ENCODE results near the gene PDE7B. TPM values are rescaled to one million over a fixed set of nuclear protein-coding genes. Genes with fewer than 3 reads are reported as not detected.

PDE7B gene
- total RNA-seq, 1 experiment from 2014 or later: not detected

DNA sequence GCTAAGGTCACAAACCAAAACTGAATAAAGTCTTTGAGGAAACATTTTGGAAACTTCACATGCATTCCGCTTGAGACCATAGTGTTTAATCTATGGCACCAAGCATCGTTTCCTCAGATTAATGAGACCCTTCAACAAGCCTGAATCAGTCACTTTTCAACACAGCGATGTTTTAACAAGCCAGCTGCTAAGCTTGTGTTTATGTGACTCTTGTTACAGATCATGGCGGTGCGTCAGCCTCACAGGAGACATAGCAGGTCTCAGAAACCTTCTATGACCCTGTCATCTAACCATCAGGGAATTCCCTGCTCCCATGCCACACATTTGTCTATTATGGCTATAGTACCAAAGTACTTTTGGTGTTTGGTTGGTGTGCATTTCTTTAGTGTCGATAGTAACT, 341.4 kb downstream of the PDE7B start:
- Mint-ChIP-seq H3K4me1 (no peaks in the 10 kb centered on the region), H3K36me3 (no peaks in the 10 kb centered on the region), H3K27ac (no peak overlapping the region), H3K27me3 (ENCODE audit: low read depth) (no peaks in the 10 kb centered on the region; the same call in 1 of the 2 replicates), H3K4me3 (no peak overlapping the region), H3K9me3 (no peaks in the 10 kb centered on the region)
- TF ChIP-seq, protein P1, sequence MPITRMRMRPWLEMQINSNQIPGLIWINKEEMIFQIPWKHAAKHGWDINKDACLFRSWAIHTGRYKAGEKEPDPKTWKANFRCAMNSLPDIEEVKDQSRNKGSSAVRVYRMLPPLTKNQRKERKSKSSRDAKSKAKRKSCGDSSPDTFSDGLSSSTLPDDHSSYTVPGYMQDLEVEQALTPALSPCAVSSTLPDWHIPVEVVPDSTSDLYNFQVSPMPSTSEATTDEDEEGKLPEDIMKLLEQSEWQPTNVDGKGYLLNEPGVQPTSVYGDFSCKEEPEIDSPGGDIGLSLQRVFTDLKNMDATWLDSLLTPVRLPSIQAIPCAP (CRISPR knock-in tag; IDR thresholded peaks at IDR 0.05): no peak
- TF ChIP-seq ZNF671 (CRISPR knock-in tag; IDR thresholded peaks at IDR 0.05): no peak
- no peak for TF ChIP-seq ATF1 (CRISPR knock-in tag; IDR thresholded peaks at IDR 0.05)
- no peak for TF ChIP-seq ZNF423 (CRISPR knock-in tag; IDR thresholded peaks at IDR 0.05)
- TF ChIP-seq JAZF1 (CRISPR knock-in tag; IDR thresholded peaks at IDR 0.05): no peak
- TF ChIP-seq, protein P2, sequence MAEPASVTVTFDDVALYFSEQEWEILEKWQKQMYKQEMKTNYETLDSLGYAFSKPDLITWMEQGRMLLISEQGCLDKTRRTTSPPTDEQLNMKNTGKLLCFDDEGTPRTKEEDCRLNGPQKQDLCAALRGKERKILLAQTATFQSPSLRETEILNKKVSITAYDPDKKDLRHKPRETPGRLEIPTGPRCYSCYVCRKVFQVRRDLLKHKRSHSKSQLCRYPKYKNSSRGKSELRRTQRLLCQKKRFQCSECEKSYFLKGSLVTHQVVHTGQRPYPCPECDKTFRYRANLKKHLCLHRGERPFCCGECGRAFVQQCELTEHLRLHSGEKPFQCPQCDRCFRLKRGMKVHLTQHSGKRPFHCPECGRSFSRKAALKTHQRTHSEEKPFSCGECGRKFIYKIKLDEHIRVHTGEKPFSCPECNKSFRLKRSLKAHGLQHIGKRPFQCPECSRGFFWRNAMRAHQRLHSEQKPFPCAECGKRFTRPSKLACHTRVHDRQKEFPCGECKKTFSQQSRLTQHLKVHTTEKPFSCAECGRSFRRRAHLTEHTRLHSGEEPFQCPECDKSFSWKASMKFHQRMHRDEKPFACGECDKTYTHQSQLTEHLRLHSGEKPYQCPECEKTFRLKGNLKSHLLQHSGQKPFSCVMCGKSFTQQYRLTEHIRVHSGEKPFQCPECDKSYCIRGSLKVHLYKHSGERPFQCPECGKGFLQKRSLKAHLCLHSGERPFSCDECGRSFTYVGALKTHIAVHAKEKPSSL (CRISPR knock-in tag; conservative IDR thresholded peaks at IDR 0.05): no peak
- no peak for TF ChIP-seq ZNF317 (CRISPR knock-in tag; IDR thresholded peaks at IDR 0.05; ENCODE audit: borderline replicate concordance, low read depth)
- no peak for TF ChIP-seq CREB1 (CRISPR knock-in tag; IDR thresholded peaks at IDR 0.05)
- TF ChIP-seq NR1H2 (CRISPR knock-in tag; IDR thresholded peaks at IDR 0.05): no peak
- TF ChIP-seq, protein P3, sequence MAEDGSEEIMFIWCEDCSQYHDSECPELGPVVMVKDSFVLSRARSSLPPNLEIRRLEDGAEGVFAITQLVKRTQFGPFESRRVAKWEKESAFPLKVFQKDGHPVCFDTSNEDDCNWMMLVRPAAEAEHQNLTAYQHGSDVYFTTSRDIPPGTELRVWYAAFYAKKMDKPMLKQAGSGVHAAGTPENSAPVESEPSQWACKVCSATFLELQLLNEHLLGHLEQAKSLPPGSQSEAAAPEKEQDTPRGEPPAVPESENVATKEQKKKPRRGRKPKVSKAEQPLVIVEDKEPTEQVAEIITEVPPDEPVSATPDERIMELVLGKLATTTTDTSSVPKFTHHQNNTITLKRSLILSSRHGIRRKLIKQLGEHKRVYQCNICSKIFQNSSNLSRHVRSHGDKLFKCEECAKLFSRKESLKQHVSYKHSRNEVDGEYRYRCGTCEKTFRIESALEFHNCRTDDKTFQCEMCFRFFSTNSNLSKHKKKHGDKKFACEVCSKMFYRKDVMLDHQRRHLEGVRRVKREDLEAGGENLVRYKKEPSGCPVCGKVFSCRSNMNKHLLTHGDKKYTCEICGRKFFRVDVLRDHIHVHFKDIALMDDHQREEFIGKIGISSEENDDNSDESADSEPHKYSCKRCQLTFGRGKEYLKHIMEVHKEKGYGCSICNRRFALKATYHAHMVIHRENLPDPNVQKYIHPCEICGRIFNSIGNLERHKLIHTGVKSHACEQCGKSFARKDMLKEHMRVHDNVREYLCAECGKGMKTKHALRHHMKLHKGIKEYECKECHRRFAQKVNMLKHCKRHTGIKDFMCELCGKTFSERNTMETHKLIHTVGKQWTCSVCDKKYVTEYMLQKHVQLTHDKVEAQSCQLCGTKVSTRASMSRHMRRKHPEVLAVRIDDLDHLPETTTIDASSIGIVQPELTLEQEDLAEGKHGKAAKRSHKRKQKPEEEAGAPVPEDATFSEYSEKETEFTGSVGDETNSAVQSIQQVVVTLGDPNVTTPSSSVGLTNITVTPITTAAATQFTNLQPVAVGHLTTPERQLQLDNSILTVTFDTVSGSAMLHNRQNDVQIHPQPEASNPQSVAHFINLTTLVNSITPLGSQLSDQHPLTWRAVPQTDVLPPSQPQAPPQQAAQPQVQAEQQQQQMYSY (CRISPR knock-in tag; IDR thresholded peaks at IDR 0.05): no peak
- no peak for TF ChIP-seq JUN (CRISPR knock-in tag; IDR thresholded peaks at IDR 0.05)
- no peak for TF ChIP-seq SMAD4 (CRISPR knock-in tag; IDR thresholded peaks at IDR 0.05)
- TF ChIP-seq, protein P4, sequence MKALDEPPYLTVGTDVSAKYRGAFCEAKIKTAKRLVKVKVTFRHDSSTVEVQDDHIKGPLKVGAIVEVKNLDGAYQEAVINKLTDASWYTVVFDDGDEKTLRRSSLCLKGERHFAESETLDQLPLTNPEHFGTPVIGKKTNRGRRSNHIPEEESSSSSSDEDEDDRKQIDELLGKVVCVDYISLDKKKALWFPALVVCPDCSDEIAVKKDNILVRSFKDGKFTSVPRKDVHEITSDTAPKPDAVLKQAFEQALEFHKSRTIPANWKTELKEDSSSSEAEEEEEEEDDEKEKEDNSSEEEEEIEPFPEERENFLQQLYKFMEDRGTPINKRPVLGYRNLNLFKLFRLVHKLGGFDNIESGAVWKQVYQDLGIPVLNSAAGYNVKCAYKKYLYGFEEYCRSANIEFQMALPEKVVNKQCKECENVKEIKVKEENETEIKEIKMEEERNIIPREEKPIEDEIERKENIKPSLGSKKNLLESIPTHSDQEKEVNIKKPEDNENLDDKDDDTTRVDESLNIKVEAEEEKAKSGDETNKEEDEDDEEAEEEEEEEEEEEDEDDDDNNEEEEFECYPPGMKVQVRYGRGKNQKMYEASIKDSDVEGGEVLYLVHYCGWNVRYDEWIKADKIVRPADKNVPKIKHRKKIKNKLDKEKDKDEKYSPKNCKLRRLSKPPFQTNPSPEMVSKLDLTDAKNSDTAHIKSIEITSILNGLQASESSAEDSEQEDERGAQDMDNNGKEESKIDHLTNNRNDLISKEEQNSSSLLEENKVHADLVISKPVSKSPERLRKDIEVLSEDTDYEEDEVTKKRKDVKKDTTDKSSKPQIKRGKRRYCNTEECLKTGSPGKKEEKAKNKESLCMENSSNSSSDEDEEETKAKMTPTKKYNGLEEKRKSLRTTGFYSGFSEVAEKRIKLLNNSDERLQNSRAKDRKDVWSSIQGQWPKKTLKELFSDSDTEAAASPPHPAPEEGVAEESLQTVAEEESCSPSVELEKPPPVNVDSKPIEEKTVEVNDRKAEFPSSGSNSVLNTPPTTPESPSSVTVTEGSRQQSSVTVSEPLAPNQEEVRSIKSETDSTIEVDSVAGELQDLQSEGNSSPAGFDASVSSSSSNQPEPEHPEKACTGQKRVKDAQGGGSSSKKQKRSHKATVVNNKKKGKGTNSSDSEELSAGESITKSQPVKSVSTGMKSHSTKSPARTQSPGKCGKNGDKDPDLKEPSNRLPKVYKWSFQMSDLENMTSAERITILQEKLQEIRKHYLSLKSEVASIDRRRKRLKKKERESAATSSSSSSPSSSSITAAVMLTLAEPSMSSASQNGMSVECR (CRISPR knock-in tag; IDR thresholded peaks at IDR 0.05; ENCODE audit: borderline replicate concordance): no peak
- no peak for TF ChIP-seq MYBL2 (CRISPR knock-in tag; IDR thresholded peaks at IDR 0.05)
- TF ChIP-seq, protein P5, sequence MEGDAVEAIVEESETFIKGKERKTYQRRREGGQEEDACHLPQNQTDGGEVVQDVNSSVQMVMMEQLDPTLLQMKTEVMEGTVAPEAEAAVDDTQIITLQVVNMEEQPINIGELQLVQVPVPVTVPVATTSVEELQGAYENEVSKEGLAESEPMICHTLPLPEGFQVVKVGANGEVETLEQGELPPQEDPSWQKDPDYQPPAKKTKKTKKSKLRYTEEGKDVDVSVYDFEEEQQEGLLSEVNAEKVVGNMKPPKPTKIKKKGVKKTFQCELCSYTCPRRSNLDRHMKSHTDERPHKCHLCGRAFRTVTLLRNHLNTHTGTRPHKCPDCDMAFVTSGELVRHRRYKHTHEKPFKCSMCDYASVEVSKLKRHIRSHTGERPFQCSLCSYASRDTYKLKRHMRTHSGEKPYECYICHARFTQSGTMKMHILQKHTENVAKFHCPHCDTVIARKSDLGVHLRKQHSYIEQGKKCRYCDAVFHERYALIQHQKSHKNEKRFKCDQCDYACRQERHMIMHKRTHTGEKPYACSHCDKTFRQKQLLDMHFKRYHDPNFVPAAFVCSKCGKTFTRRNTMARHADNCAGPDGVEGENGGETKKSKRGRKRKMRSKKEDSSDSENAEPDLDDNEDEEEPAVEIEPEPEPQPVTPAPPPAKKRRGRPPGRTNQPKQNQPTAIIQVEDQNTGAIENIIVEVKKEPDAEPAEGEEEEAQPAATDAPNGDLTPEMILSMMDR (IDR thresholded peaks at IDR 0.05): no peak
- DNase-seq (ENCODE audit: low spot score) (no peak), ATAC-seq (no peak)
- CTCF ChIA-PET: no interaction called here
- POLR2A ChIA-PET: no interaction called here

All from WTC11 (cell line).